H9 (cell line): ENCODE data around the gene ARID5A. TPM values are rescaled to one million over a fixed set of nuclear protein-coding genes. Genes with fewer than 3 reads are reported as not detected.

Experiments used
- DNase-seq: peaks from one replicate; pipeline ENCODE4 v3.0.0-alpha.2; 2017
- H2AFZ ChIP-seq: one replicate; pipeline ENCODE4 v1.6.1; 2013; ENCODE audit warnings: mild to moderate bottlenecking, low read length, control low read depth, moderate library complexity
- H2AK5ac ChIP-seq: 2 replicates; pipeline ENCODE4 v1.6.1; 2013; ENCODE audit warnings: low read length, control low read depth, mixed read lengths; ENCODE audit not compliant: insufficient read length
- H2BK120ac ChIP-seq: one replicate; pipeline ENCODE4 v1.6.1; 2013; ENCODE audit warnings: low read depth, mild to moderate bottlenecking, low read length, control low read depth, inconsistent platforms; ENCODE audit not compliant: poor library complexity, severe bottlenecking
- H2BK12ac ChIP-seq: 2 replicates; pipeline ENCODE4 v1.6.1; 2013; ENCODE audit warnings: low read length, control low read depth, mixed read lengths, low read depth; ENCODE audit not compliant: insufficient read length
- H2BK15ac ChIP-seq: 2 replicates; pipeline ENCODE4 v1.6.1; 2013; ENCODE audit warnings: low read depth, low read length, control low read depth
- H2BK20ac ChIP-seq: one replicate; pipeline ENCODE4 v1.6.1; 2013; ENCODE audit warnings: low read depth, mild to moderate bottlenecking, low read length, control low read depth, inconsistent platforms; ENCODE audit not compliant: poor library complexity, severe bottlenecking
- H2BK5ac ChIP-seq: 2 replicates; pipeline ENCODE4 v1.6.1; 2013; ENCODE audit warnings: low read length, control low read depth, mixed read lengths; ENCODE audit not compliant: insufficient read length
- H3K14ac ChIP-seq: 2 replicates; pipeline ENCODE4 v1.6.1; 2013; ENCODE audit warnings: low read length, control low read depth; ENCODE audit not compliant: insufficient read depth
- H3K18ac ChIP-seq: 2 replicates; pipeline ENCODE4 v1.6.1; 2013; ENCODE audit warnings: low read depth, mild to moderate bottlenecking, mixed read lengths, low read length, control low read depth; ENCODE audit not compliant: insufficient read length
- H3K23ac ChIP-seq: 2 replicates; pipeline ENCODE4 v1.6.1; 2013; ENCODE audit warnings: low read length, control low read depth, mixed read lengths, low read depth; ENCODE audit not compliant: insufficient read length
- H3K23me2 ChIP-seq: 2 replicates; pipeline ENCODE4 v1.6.1; 2013; ENCODE audit warnings: low read depth, mild to moderate bottlenecking, mixed read lengths, low read length, control low read depth; ENCODE audit not compliant: insufficient read length, poor library complexity, severe bottlenecking
- H3K27ac ChIP-seq: 2 replicates; pipeline ENCODE4 v1.5.1; 2013; ENCODE audit warnings: low read length, control low read depth, mixed read lengths, low read depth; ENCODE audit not compliant: insufficient read length
- H3K27me3 ChIP-seq: 2 replicates; pipeline ENCODE4 v1.6.1; 2013; ENCODE audit warnings: low read length, control low read depth, inconsistent platforms; ENCODE audit not compliant: insufficient read depth
- H3K4ac ChIP-seq: 2 replicates; pipeline ENCODE4 v1.6.1; 2013; ENCODE audit warnings: low read depth, mild to moderate bottlenecking, control low read depth, inconsistent platforms, low read length, moderate library complexity
- H3K4me1 ChIP-seq: 2 replicates; pipeline ENCODE4 v1.6.1; 2013; ENCODE audit warnings: low read length, control low read depth, inconsistent platforms; ENCODE audit not compliant: insufficient read depth
- H3K4me2 ChIP-seq: 2 replicates; pipeline ENCODE4 v1.6.1; 2013; ENCODE audit warnings: low read length, control low read depth, mixed read lengths; ENCODE audit not compliant: insufficient read length, insufficient read depth
- H3K56ac ChIP-seq: 2 replicates; pipeline ENCODE4 v1.6.1; 2013; ENCODE audit warnings: low read depth, mild to moderate bottlenecking, mixed read lengths, low read length, control low read depth; ENCODE audit not compliant: insufficient read length
- H3K79me1 ChIP-seq: 2 replicates; pipeline ENCODE4 v1.6.1; 2013; ENCODE audit warnings: low read depth, mild to moderate bottlenecking, moderate library complexity, low read length, control low read depth, inconsistent platforms; ENCODE audit not compliant: insufficient read depth, poor library complexity, severe bottlenecking
- H3K79me2 ChIP-seq: 2 replicates; pipeline ENCODE4 v1.6.1; 2013; ENCODE audit warnings: low read length, control low read depth, inconsistent platforms; ENCODE audit not compliant: insufficient read depth
- H3K9ac ChIP-seq: 2 replicates; pipeline ENCODE4 v1.6.1; 2013; ENCODE audit warnings: low read length, control low read depth, mixed read lengths; ENCODE audit not compliant: insufficient read length; ENCODE audit errors: extremely low read depth
- H3K9me3 ChIP-seq: one replicate; pipeline ENCODE4 v1.6.1; 2013; ENCODE audit warnings: low read depth, low read length, inconsistent platforms; ENCODE audit not compliant: control insufficient read depth
- H3T11ph ChIP-seq: one replicate; pipeline ENCODE4 v1.6.1; 2013; ENCODE audit warnings: mild to moderate bottlenecking, low read length, control low read depth, inconsistent platforms
- H4K20me1 ChIP-seq: one replicate; pipeline ENCODE4 v1.6.1; 2013; ENCODE audit not compliant: control insufficient read depth, insufficient read length, insufficient read depth
- H4K5ac ChIP-seq: 2 replicates; pipeline ENCODE4 v1.6.1; 2013; ENCODE audit warnings: low read depth, mild to moderate bottlenecking, mixed read lengths, low read length, control low read depth; ENCODE audit not compliant: insufficient read length
- H4K8ac ChIP-seq: replicated peaks from 2 replicates; pipeline ENCODE4 v1.6.1; 2013; ENCODE audit warnings: low read length, control low read depth, mixed read lengths, low read depth; ENCODE audit not compliant: insufficient read length
- H4K91ac ChIP-seq: 2 replicates; pipeline ENCODE4 v1.6.1; 2013; ENCODE audit warnings: low read depth, mild to moderate bottlenecking, moderate library complexity, mixed read lengths, low read length, control low read depth; ENCODE audit not compliant: insufficient read length
- H3K27ac Mint-ChIP-seq, 3 experiments: 2 replicates in 2 of 3; 3 replicates in 1 of 3; pipeline ENCODE4 v1.8.0; 2020 to 2021; ENCODE audit warnings: mixed read lengths in 3 of 3, mild to moderate bottlenecking in 1 of 3, moderate library complexity in 1 of 3
- H3K27me3 Mint-ChIP-seq: 2 replicates; pipeline ENCODE4 v1.8.0; 2021; ENCODE audit warnings: low read depth, mild to moderate bottlenecking, moderate library complexity, mixed read lengths
- H3K36me3 Mint-ChIP-seq, 3 experiments: 2 replicates in 2 of 3; 3 replicates in 1 of 3; pipeline ENCODE4 v1.8.0; 2020 to 2021; ENCODE audit warnings: low read depth in 3 of 3, mixed read lengths in 3 of 3; ENCODE audit not compliant: insufficient read depth in 1 of 3
- H3K4me1 Mint-ChIP-seq, 2 experiments: 2 replicates each; pipeline ENCODE4 v1.8.0; 2020; ENCODE audit warnings: mixed read lengths in 2 of 2
- H3K4me3 Mint-ChIP-seq, 2 experiments: 2 replicates in 1 of 2; 3 replicates in 1 of 2; pipeline ENCODE4 v1.8.0; 2020 to 2021; ENCODE audit warnings: mild to moderate bottlenecking in 2 of 2, mixed read lengths in 2 of 2, moderate library complexity in 1 of 2
- H3K9me3 Mint-ChIP-seq, 2 experiments: 2 replicates in 1 of 2; 3 replicates in 1 of 2; pipeline ENCODE4 v1.8.0; 2020; ENCODE audit warnings: mild to moderate bottlenecking in 2 of 2, mixed read lengths in 2 of 2, moderate library complexity in 1 of 2
- WGBS: extraction: QIAGEN DNeasy Blood & Tissue Kit; methylation state at CpG from one replicate; pipeline ENCODE4 v1.1.7; 2013; ENCODE audit warnings: missing lambda C conversion rate, low lambda C conversion rate, mixed read lengths; ENCODE audit not compliant: insufficient read length; ENCODE audit errors: extremely low coverage; 5-methylcytosine and 5-hydroxymethylcytosine counted together
- total RNA-seq: library from RNA; stranded (reverse); gene quantifications from 2 replicates; pipeline ENCODE4 v1.2.1, GENCODE V29; 2021
- TF ChIP-seq, protein P1 (sequence below): fragments of 200-600 bp; sonication (generic); conservative IDR thresholded peaks from 3 replicates; pipeline ENCODE4 v1.8.0; 2021; ENCODE audit warnings: antibody characterized with exemption, mild to moderate bottlenecking

ARID5A gene
- total RNA-seq, 1 experiment from 2014 or later, result 4.5 TPM

DNA sequence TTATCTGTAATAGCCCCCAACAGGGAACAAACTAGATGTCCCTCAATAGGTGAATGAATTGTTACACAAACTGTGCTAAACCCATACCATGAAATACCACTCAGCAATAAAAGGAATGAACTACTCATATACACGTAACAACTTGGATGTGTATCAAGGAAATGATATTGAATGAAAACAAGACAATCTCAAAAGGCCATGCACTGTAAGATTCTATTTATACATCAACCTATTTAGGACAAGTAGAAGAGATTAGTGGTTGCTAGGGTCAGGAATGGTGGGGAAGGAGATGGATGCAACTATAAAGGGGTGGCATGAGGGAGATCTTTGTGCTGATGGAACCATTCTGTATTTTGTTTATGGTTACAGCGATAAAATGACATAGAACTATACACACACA, 54.5 kb downstream of the ARID5A start:
- H3K23ac ChIP-seq, result no peak overlapping the region
- no peak overlapping the region for H2BK5ac ChIP-seq
- H4K8ac ChIP-seq, result no peak overlapping the region
- H3K36me3 Mint-ChIP-seq, result peaks cover 21 to 41% (median 40%) of the 10 kb centered on the region in 3 experiments
- H2BK120ac ChIP-seq, result no peak overlapping the region
- H2AK5ac ChIP-seq, result no peak overlapping the region
- H3K18ac ChIP-seq, result no peak overlapping the region
- H3T11ph ChIP-seq, result no peak overlapping the region
- H3K79me1 ChIP-seq, result no peaks in the 10 kb centered on the region
- H3K27ac ChIP-seq, result no peak overlapping the region
- no peaks in the 10 kb centered on the region for H3K27me3 Mint-ChIP-seq
- 0 out of 7 replicates have a peak overlapping the region, but pooled peaks of 1 of the 3 experiments have one; percentile 4 for H3K27ac Mint-ChIP-seq
- no peak overlapping the region for H2AFZ ChIP-seq
- no peak overlapping the region for H3K4me3 Mint-ChIP-seq
- no peaks in the 10 kb centered on the region for H3K23me2 ChIP-seq
- no peaks in the 10 kb centered on the region for H3K4me1 ChIP-seq
- TF ChIP-seq, protein P1, sequence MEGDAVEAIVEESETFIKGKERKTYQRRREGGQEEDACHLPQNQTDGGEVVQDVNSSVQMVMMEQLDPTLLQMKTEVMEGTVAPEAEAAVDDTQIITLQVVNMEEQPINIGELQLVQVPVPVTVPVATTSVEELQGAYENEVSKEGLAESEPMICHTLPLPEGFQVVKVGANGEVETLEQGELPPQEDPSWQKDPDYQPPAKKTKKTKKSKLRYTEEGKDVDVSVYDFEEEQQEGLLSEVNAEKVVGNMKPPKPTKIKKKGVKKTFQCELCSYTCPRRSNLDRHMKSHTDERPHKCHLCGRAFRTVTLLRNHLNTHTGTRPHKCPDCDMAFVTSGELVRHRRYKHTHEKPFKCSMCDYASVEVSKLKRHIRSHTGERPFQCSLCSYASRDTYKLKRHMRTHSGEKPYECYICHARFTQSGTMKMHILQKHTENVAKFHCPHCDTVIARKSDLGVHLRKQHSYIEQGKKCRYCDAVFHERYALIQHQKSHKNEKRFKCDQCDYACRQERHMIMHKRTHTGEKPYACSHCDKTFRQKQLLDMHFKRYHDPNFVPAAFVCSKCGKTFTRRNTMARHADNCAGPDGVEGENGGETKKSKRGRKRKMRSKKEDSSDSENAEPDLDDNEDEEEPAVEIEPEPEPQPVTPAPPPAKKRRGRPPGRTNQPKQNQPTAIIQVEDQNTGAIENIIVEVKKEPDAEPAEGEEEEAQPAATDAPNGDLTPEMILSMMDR, result no peak
- DNase-seq, result no peak
- no peak overlapping the region for H3K14ac ChIP-seq
- peaks cover 8 to 11% of the 10 kb centered on the region in 2 experiments for H3K4me1 Mint-ChIP-seq
- no peak overlapping the region for H2BK12ac ChIP-seq
- WGBS, result no CpG with 5 or more reads among the region's 2 CpGs
- H3K9me3 Mint-ChIP-seq, result no peaks in the 10 kb centered on the region
- no peak overlapping the region for H3K4me2 ChIP-seq
- no peak overlapping the region for H3K56ac ChIP-seq
- no peak overlapping the region for H2BK15ac ChIP-seq
- H4K20me1 ChIP-seq, result peaks cover 2% of the 10 kb centered on the region
- H3K79me2 ChIP-seq, result 0 out of 2 replicates have a peak, but pooled peaks cover 1% of the 10 kb centered on the region
- H3K9me3 ChIP-seq, result no peaks in the 10 kb centered on the region
- H4K5ac ChIP-seq, result no peak overlapping the region
- H3K27me3 ChIP-seq, result no peaks in the 10 kb centered on the region
- H3K9ac ChIP-seq, result no peak overlapping the region
- no peak overlapping the region for H2BK20ac ChIP-seq
- H3K4ac ChIP-seq, result no peak overlapping the region
- H4K91ac ChIP-seq, result no peak overlapping the region
